Neuronal stem cell (in vitro differentiated cells): ENCODE data around the gene TMPRSS11A.

Experiments used
- DNase-seq: peaks from one replicate; pipeline ENCODE4 v3.0.0-alpha.2; 2013; ENCODE audit warnings: low spot score
- H2AFZ ChIP-seq: one replicate; pipeline ENCODE4 v1.6.1; 2013; ENCODE audit warnings: mild to moderate bottlenecking, low read length, inconsistent platforms
- H2AK5ac ChIP-seq: 2 replicates; pipeline ENCODE4 v1.6.1; 2013; ENCODE audit warnings: low read depth, mild to moderate bottlenecking, inconsistent platforms, low read length, moderate library complexity, mixed read lengths
- H2BK120ac ChIP-seq: 2 replicates; pipeline ENCODE4 v1.6.1; 2013; ENCODE audit warnings: low read depth, mild to moderate bottlenecking, inconsistent platforms, low read length, moderate library complexity, mixed read lengths
- H2BK12ac ChIP-seq: one replicate; pipeline ENCODE4 v1.6.1; 2013; ENCODE audit warnings: low read length, inconsistent platforms
- H2BK15ac ChIP-seq: 2 replicates; pipeline ENCODE4 v1.6.1; 2013; ENCODE audit warnings: mild to moderate bottlenecking, low read length, inconsistent platforms, mixed read lengths
- H2BK5ac ChIP-seq: one replicate; pipeline ENCODE4 v1.6.1; 2013; ENCODE audit warnings: inconsistent platforms, mild to moderate bottlenecking, low read length, moderate library complexity
- H3K14ac ChIP-seq: one replicate; pipeline ENCODE4 v1.6.1; 2013; ENCODE audit warnings: low read length, inconsistent platforms
- H3K18ac ChIP-seq: 2 replicates; pipeline ENCODE4 v1.6.1; 2013; ENCODE audit warnings: low read length, inconsistent platforms
- H3K23ac ChIP-seq: 2 replicates; pipeline ENCODE4 v1.6.1; 2013; ENCODE audit warnings: low read depth, mild to moderate bottlenecking, mixed read lengths, low read length, inconsistent platforms; ENCODE audit not compliant: poor library complexity
- H3K27ac ChIP-seq: replicated peaks from 3 replicates; pipeline ENCODE4 v1.5.1; 2013; ENCODE audit warnings: low read length, inconsistent platforms
- H3K27me3 ChIP-seq, 3 experiments: 2 replicates each; pipeline ENCODE4 v1.6.1; 2013; ENCODE audit warnings: low read length in 3 of 3, mild to moderate bottlenecking in 2 of 3, inconsistent platforms in 1 of 3, low read depth in 1 of 3, mixed read lengths in 1 of 3, moderate library complexity in 1 of 3; ENCODE audit not compliant: control insufficient read depth in 3 of 3, insufficient read depth in 3 of 3
- H3K36me3 ChIP-seq, 2 donors: replicated peaks in 1 of 2; 2 replicates each; pipeline ENCODE4 v1.6.1; 2013; ENCODE audit warnings: low read length in 2 of 2; ENCODE audit not compliant: control insufficient read depth in 2 of 2, insufficient read depth in 2 of 2
- H3K4ac ChIP-seq: 2 replicates; pipeline ENCODE4 v1.6.1; 2013; ENCODE audit warnings: inconsistent platforms, mild to moderate bottlenecking, low read length, moderate library complexity
- H3K4me1 ChIP-seq, 2 donors: 1 replicate in 1 of 2; 2 replicates in 1 of 2; pipeline ENCODE4 v1.6.1; 2013; ENCODE audit warnings: low read length in 2 of 2, low read depth in 1 of 2; ENCODE audit not compliant: control insufficient read depth in 2 of 2, insufficient read depth in 1 of 2
- H3K4me2 ChIP-seq: one replicate; pipeline ENCODE4 v1.6.1; 2013; ENCODE audit warnings: mild to moderate bottlenecking, low read length, inconsistent platforms; ENCODE audit not compliant: insufficient read depth, poor library complexity, severe bottlenecking
- H3K4me3 ChIP-seq, 2 donors: 2 replicates each; pipeline ENCODE4 v1.5.1; 2013; ENCODE audit warnings: low read length in 2 of 2, mild to moderate bottlenecking in 2 of 2, inconsistent platforms in 1 of 2, moderate library complexity in 1 of 2
- H3K79me1 ChIP-seq: one replicate; pipeline ENCODE4 v1.6.1; 2013; ENCODE audit warnings: low read depth, mild to moderate bottlenecking, inconsistent platforms, low read length, moderate library complexity
- H3K9ac ChIP-seq: one replicate; pipeline ENCODE4 v1.6.1; 2013; ENCODE audit warnings: mild to moderate bottlenecking, low read depth, low read length, inconsistent platforms; ENCODE audit not compliant: poor library complexity
- H3K9me3 ChIP-seq, 2 donors: replicated peaks in 1 of 2; 2 replicates each; pipeline versions ENCODE3 to v1.6.1; 2013; ENCODE audit warnings: low read length in 2 of 2, mild to moderate bottlenecking in 2 of 2, inconsistent platforms in 1 of 2, low read depth in 1 of 2, mixed read lengths in 1 of 2, moderate library complexity in 1 of 2; ENCODE audit not compliant: control insufficient read depth in 2 of 2, insufficient read depth in 1 of 2
- H4K8ac ChIP-seq: one replicate; pipeline ENCODE4 v1.6.1; 2013; ENCODE audit warnings: low read depth, mild to moderate bottlenecking, inconsistent platforms, low read length, moderate library complexity
- H4K91ac ChIP-seq: one replicate; pipeline ENCODE4 v1.6.1; 2013; ENCODE audit warnings: low read length, low read depth, mild to moderate bottlenecking, inconsistent platforms; ENCODE audit not compliant: poor library complexity
- WGBS, 2 donors: extraction: QIAGEN DNeasy Blood & Tissue Kit; methylation state at CpG; one replicate each; pipeline ENCODE4 v1.1.7; 2013; ENCODE audit warnings: missing lambda C conversion rate in 2 of 2, mixed read lengths in 1 of 2; ENCODE audit not compliant: insufficient read length in 2 of 2, insufficient replicate concordance in 1 of 2; ENCODE audit errors: extremely low coverage in 2 of 2; 5-methylcytosine and 5-hydroxymethylcytosine counted together

Gene TMPRSS11A

GRCh38 chr4:67912080-67912479 lies 51.2 kb downstream of the TMPRSS11A start:
- no peaks in the 10 kb centered on the region for H3K27me3 ChIP-seq
- no peak overlapping the region for H3K9ac ChIP-seq
- H4K91ac ChIP-seq, result no peak overlapping the region
- H2BK12ac ChIP-seq, result no peak overlapping the region
- H2AFZ ChIP-seq, result no peak overlapping the region
- no peak overlapping the region for H2AK5ac ChIP-seq
- WGBS, 2 donors, result no CpG with 5 or more reads among the region's 2 CpGs
- no peak overlapping the region for H4K8ac ChIP-seq
- H3K18ac ChIP-seq, result no peak overlapping the region
- no peaks in the 10 kb centered on the region for H3K4me1 ChIP-seq
- no peak overlapping the region for H2BK120ac ChIP-seq
- H3K9me3 ChIP-seq, result no peaks in the 10 kb centered on the region
- H3K79me1 ChIP-seq, result no peaks in the 10 kb centered on the region
- H3K14ac ChIP-seq, result no peak overlapping the region
- H2BK15ac ChIP-seq, result no peak overlapping the region
- H3K23ac ChIP-seq, result no peak overlapping the region
- no peak overlapping the region for H2BK5ac ChIP-seq
- H3K4me2 ChIP-seq, result no peak overlapping the region
- no peak overlapping the region for H3K4ac ChIP-seq
- no peak overlapping the region for H3K4me3 ChIP-seq
- no peaks in the 10 kb centered on the region for H3K36me3 ChIP-seq
- H3K27ac ChIP-seq, result no peak overlapping the region
- DNase-seq, result no peak

- Histone ChIP-seq H3K27ac (no peak overlapping the region), H2BK120ac (no peak overlapping the region), H3K18ac (no peak overlapping the region)
Measured at GRCh38 chr4:67911638-67912037, 51.7 kb downstream of the TMPRSS11A start.

GRCh38 chr4:67911141-67911540 lies 52.2 kb downstream of the TMPRSS11A start:
- Histone ChIP-seq H3K4me3 (no peak overlapping the region), H2BK120ac (no peak overlapping the region), H3K9ac (no peak overlapping the region), H4K8ac (no peak overlapping the region), H4K91ac (no peak overlapping the region), H3K23ac (no peak overlapping the region), H3K4me1 (no peaks in the 10 kb centered on the region), H3K4ac (no peak overlapping the region), H2AK5ac (no peak overlapping the region), H3K18ac (no peak overlapping the region), H2AFZ (no peak overlapping the region), H2BK12ac (no peak overlapping the region), H3K4me2 (no peak overlapping the region), H3K36me3 (no peaks in the 10 kb centered on the region), H3K9me3 (no peaks in the 10 kb centered on the region), H2BK5ac (no peak overlapping the region), H2BK15ac (no peak overlapping the region), H3K79me1 (no peaks in the 10 kb centered on the region), H3K27me3 (no peaks in the 10 kb centered on the region), H3K14ac (no peak overlapping the region), H3K27ac (no peak overlapping the region)
- no peak for DNase-seq
- no CpG with 5 or more reads among the region's 4 CpGs for WGBS, 2 donors

More at GRCh38 chr4:67911638-67912037, 51.7 kb downstream of the TMPRSS11A start:
- H4K91ac ChIP-seq, result no peak overlapping the region
- no peak overlapping the region for H4K8ac ChIP-seq
- no peak overlapping the region for H3K4me2 ChIP-seq
- no peaks in the 10 kb centered on the region for H3K27me3 ChIP-seq
- no peak overlapping the region for H2AK5ac ChIP-seq
- H3K14ac ChIP-seq, result no peak overlapping the region
- no peak overlapping the region for H3K4me3 ChIP-seq
- H3K4ac ChIP-seq, result no peak overlapping the region
- no peak overlapping the region for H2BK15ac ChIP-seq
- no peaks in the 10 kb centered on the region for H3K9me3 ChIP-seq
- no peaks in the 10 kb centered on the region for H3K4me1 ChIP-seq
- no peaks in the 10 kb centered on the region for H3K36me3 ChIP-seq
- no peaks in the 10 kb centered on the region for H3K79me1 ChIP-seq
- no peak overlapping the region for H2AFZ ChIP-seq
- WGBS, 2 donors, result no CpG with 5 or more reads among the region's 3 CpGs
- DNase-seq, result no peak
- no peak overlapping the region for H2BK5ac ChIP-seq
- no peak overlapping the region for H2BK12ac ChIP-seq
- H3K9ac ChIP-seq, result no peak overlapping the region
- H3K23ac ChIP-seq, result no peak overlapping the region

GRCh38 chr4:67910585-67910905 lies 52.7 kb downstream of the TMPRSS11A start:
- H3K4me2 ChIP-seq, result no peak overlapping the region
- H3K27me3 ChIP-seq, result no peaks in the 10 kb centered on the region
- no peaks in the 10 kb centered on the region for H3K79me1 ChIP-seq
- H2BK15ac ChIP-seq, result no peak overlapping the region
- no peak overlapping the region for H4K91ac ChIP-seq
- no peak overlapping the region for H2BK12ac ChIP-seq
- no peak overlapping the region for H3K9ac ChIP-seq
- WGBS, 2 donors, result no CpG with 5 or more reads among the region's 1 CpG
- H3K27ac ChIP-seq, result no peak overlapping the region
- no peak overlapping the region for H3K18ac ChIP-seq
- H3K23ac ChIP-seq, result no peak overlapping the region
- no peaks in the 10 kb centered on the region for H3K36me3 ChIP-seq
- no peak overlapping the region for H3K4ac ChIP-seq
- no peak overlapping the region for H2BK120ac ChIP-seq
- H2AK5ac ChIP-seq, result no peak overlapping the region
- no peaks in the 10 kb centered on the region for H3K4me1 ChIP-seq
- no peak overlapping the region for H2BK5ac ChIP-seq
- no peak for DNase-seq
- no peaks in the 10 kb centered on the region for H3K9me3 ChIP-seq
- no peak overlapping the region for H3K14ac ChIP-seq
- no peak overlapping the region for H2AFZ ChIP-seq
- H3K4me3 ChIP-seq, result no peak overlapping the region
- H4K8ac ChIP-seq, result no peak overlapping the region
